GM12874 (cell line): ENCODE measurements around the gene PXDN.

Experiments
- TF ChIP-seq, protein P1 (sequence below): IDR thresholded peaks from 2 replicates; pipeline ENCODE4 v1.5.1; 2011; ENCODE audit warnings: low read depth, mild to moderate bottlenecking, control low read depth, low read length, moderate library complexity; ENCODE audit not compliant: insufficient read depth

PXDN gene

DNA sequence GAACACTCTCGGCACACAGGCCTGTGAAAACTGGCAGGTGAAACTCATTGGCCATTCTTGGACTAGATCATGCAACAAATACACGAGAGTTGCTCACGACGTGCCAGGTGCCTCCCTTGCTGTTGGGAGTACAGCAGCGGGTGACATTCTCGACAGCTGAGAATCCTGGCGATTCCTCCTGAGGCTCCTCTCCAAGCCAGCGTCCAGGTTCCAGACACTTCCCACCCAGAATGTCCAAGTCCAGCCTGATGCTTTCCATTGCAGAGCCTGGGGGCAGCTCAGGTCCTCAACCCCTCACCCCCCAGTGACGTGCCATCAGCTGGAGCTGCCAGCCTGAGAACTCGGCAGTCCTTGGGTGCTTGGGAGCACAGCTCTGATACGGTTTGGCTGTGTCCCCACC is 124.2 kb downstream of the PXDN start:
- TF ChIP-seq, protein P1, sequence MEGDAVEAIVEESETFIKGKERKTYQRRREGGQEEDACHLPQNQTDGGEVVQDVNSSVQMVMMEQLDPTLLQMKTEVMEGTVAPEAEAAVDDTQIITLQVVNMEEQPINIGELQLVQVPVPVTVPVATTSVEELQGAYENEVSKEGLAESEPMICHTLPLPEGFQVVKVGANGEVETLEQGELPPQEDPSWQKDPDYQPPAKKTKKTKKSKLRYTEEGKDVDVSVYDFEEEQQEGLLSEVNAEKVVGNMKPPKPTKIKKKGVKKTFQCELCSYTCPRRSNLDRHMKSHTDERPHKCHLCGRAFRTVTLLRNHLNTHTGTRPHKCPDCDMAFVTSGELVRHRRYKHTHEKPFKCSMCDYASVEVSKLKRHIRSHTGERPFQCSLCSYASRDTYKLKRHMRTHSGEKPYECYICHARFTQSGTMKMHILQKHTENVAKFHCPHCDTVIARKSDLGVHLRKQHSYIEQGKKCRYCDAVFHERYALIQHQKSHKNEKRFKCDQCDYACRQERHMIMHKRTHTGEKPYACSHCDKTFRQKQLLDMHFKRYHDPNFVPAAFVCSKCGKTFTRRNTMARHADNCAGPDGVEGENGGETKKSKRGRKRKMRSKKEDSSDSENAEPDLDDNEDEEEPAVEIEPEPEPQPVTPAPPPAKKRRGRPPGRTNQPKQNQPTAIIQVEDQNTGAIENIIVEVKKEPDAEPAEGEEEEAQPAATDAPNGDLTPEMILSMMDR, result no peak

DNA sequence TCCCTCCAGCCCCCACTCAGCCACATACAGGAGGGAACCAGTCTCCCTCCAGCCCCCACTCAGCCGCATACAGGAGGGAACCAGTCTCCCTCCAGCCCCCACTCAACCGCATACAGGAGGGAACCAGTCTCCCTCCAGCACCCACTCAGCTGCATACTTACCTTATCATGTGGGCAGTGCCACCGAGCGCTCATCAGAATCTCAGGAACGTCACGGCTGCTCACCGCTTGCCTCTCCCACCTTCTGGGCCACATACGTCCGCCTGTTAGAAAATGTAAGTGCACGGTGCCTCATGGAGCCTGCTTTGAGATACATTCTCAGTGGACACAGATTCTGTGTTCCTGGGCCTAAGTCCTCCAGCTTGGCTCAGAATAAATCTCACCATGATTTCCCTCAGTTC is 124.8 kb downstream of the PXDN start:
- TF ChIP-seq, protein P1, result no peak

DNA sequence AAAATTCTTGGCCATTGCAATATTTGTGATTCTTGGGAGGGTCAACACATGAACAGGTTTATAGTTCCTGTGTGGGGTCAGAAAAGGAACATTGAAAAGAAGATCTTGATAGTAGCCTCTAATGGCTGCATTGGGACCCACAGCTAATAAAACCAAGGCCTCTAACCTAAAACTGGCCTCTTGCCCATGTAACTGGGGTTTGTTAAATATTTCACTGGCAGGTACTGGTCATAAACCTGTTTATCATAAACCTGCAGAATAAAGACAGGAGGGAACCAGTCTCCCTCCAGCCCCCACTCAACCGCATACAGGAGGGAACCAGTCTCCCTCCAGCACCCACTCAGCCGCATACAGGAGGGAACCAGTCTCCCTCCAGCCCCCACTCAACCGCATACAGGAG is 125.3 kb downstream of the PXDN start:
- TF ChIP-seq, protein P1, result no peak

DNA sequence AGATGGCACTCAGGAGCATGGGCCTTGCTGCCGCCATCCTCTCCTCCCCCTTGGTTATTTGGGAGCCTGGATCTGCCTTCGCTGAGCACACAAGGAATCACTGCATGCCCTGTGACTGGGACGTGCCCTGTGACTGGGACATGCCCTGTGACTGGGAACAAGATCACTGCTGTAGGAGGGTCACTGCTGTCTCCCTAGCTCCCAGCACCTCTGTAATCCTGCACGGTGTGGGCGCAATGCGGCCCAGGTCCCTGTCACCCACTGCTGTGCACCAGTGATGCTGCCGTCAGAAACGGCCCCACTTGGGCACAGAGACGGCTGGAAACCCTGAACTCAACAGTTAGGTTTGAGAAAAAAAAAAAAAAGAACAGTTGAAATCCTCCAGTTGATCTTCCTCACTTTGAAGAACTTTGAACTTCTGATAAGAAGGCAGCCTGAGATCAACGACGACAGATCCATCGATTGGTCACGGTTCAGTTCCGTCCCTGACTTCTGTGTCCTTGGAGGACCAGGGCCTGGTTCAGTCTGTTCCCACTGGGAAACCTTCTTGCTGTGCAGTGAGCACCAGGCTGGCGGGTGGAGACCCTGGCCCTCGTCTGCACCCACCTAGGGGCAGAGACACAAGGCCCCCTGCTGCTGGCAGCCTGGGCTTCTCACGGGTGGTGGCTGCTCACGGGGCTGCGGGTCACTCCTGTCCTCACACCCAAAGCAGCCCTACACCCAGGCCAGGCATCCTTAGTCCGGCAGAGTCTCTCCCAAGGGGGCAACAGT is 125.9 kb downstream of the PXDN start:
- TF ChIP-seq, protein P1, result no peak

DNA sequence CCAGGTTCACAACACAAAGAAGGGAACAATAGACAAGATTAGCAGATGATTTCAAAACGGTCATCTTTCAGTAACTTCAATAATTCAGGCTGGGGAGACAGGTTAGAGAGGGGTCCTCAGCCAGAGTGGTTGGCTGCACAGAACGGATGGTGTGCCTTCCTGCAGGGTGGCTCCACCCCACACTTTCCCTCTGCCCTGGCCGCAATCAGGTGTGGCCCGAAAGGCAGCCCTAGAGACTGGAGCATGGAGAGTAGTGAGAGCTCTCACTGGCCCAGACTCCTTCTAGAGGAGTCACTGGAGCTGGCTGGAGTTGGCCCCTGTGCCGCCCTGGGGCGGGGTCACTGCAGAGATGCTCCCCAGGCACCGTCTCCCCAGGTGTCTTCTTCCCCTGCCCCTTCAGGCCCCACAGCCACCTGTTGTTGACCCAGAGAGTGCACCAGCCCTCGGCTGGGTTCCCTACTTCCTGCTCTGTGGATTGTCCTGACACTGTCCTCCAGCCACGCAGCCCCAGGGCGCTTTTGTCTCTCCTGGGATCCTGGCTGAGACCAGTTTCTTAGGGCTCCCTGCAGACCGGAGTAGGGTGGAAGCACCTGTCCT is 126.8 kb downstream of the PXDN start:
- TF ChIP-seq, protein P1, result no peak

DNA sequence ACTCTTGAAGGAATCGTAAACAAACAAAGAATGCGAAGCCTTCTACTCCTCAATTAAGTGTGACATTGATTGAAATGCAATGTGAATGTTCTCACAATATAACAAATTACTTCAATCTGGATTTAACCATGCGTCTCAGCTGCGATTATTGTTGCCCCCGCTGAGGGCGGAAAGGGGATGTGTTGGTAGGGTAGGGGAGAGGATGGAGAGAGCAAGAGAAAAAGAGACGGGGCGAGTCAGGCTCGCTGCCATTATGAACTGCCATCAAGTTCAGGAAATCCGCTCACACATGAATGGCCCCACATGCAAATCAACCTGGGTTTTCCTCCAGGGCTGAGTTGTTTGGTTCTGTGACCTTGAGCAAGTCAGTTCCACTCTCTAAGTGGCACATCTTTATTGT is 129.8 kb downstream of the PXDN start:
- TF ChIP-seq, protein P1, result no peak

DNA sequence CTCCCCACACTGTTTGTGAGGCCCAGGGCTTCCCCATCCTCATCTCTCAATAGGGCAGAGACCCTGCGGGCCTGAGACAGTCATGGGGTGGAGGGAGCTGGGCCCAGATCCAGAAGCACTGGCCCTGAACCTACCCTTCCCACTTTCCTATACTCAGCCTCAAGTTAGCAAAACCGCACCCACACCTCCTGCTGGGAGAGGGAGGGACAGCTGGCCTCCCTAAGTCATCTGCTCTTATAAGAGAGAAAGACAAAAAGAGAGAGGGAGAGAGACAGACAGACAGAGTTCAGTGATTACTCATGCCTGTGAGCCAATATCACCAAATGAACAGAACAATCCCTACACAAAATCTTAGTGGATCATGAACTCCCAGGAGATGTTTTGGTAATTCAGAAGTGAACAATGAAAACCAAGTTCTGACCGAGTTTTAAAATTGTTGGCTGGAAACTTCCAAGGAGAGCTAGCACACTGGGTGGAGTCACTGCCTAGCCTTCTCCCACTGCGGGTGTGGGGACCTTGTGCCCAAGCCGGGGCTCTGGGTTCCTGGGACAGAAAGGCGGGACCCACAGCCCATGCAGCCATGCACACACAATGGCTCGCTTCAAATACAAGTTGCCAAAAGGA is 130.5 kb downstream of the PXDN start:
- TF ChIP-seq, protein P1, result no peak
